H9 (cell line): ENCODE results near the gene PPIL6. TPM values are rescaled to one million over a fixed set of nuclear protein-coding genes. Genes with fewer than 3 reads are reported as not detected.

Experiments used
- DNase-seq: peaks from one replicate; pipeline ENCODE4 v3.0.0-alpha.2; 2017
- H2AFZ ChIP-seq: one replicate; pipeline ENCODE4 v1.6.1; 2013; ENCODE audit warnings: mild to moderate bottlenecking, low read length, control low read depth, moderate library complexity
- H2AK5ac ChIP-seq: 2 replicates; pipeline ENCODE4 v1.6.1; 2013; ENCODE audit warnings: low read length, control low read depth, mixed read lengths; ENCODE audit not compliant: insufficient read length
- H2BK120ac ChIP-seq: one replicate; pipeline ENCODE4 v1.6.1; 2013; ENCODE audit warnings: low read depth, mild to moderate bottlenecking, low read length, control low read depth, inconsistent platforms; ENCODE audit not compliant: poor library complexity, severe bottlenecking
- H2BK12ac ChIP-seq: 2 replicates; pipeline ENCODE4 v1.6.1; 2013; ENCODE audit warnings: low read length, control low read depth, mixed read lengths, low read depth; ENCODE audit not compliant: insufficient read length
- H2BK15ac ChIP-seq: 2 replicates; pipeline ENCODE4 v1.6.1; 2013; ENCODE audit warnings: low read depth, low read length, control low read depth
- H2BK20ac ChIP-seq: one replicate; pipeline ENCODE4 v1.6.1; 2013; ENCODE audit warnings: low read depth, mild to moderate bottlenecking, low read length, control low read depth, inconsistent platforms; ENCODE audit not compliant: poor library complexity, severe bottlenecking
- H2BK5ac ChIP-seq: 2 replicates; pipeline ENCODE4 v1.6.1; 2013; ENCODE audit warnings: low read length, control low read depth, mixed read lengths; ENCODE audit not compliant: insufficient read length
- H3K14ac ChIP-seq: 2 replicates; pipeline ENCODE4 v1.6.1; 2013; ENCODE audit warnings: low read length, control low read depth; ENCODE audit not compliant: insufficient read depth
- H3K18ac ChIP-seq: 2 replicates; pipeline ENCODE4 v1.6.1; 2013; ENCODE audit warnings: low read depth, mild to moderate bottlenecking, mixed read lengths, low read length, control low read depth; ENCODE audit not compliant: insufficient read length
- H3K23ac ChIP-seq: 2 replicates; pipeline ENCODE4 v1.6.1; 2013; ENCODE audit warnings: low read length, control low read depth, mixed read lengths, low read depth; ENCODE audit not compliant: insufficient read length
- H3K23me2 ChIP-seq: 2 replicates; pipeline ENCODE4 v1.6.1; 2013; ENCODE audit warnings: low read depth, mild to moderate bottlenecking, mixed read lengths, low read length, control low read depth; ENCODE audit not compliant: insufficient read length, poor library complexity, severe bottlenecking
- H3K27ac ChIP-seq: 2 replicates; pipeline ENCODE4 v1.5.1; 2013; ENCODE audit warnings: low read length, control low read depth, mixed read lengths, low read depth; ENCODE audit not compliant: insufficient read length
- H3K27me3 ChIP-seq: 2 replicates; pipeline ENCODE4 v1.6.1; 2013; ENCODE audit warnings: low read length, control low read depth, inconsistent platforms; ENCODE audit not compliant: insufficient read depth
- H3K4ac ChIP-seq: 2 replicates; pipeline ENCODE4 v1.6.1; 2013; ENCODE audit warnings: low read depth, mild to moderate bottlenecking, control low read depth, inconsistent platforms, low read length, moderate library complexity
- H3K4me1 ChIP-seq: 2 replicates; pipeline ENCODE4 v1.6.1; 2013; ENCODE audit warnings: low read length, control low read depth, inconsistent platforms; ENCODE audit not compliant: insufficient read depth
- H3K4me2 ChIP-seq: 2 replicates; pipeline ENCODE4 v1.6.1; 2013; ENCODE audit warnings: low read length, control low read depth, mixed read lengths; ENCODE audit not compliant: insufficient read length, insufficient read depth
- H3K56ac ChIP-seq: 2 replicates; pipeline ENCODE4 v1.6.1; 2013; ENCODE audit warnings: low read depth, mild to moderate bottlenecking, mixed read lengths, low read length, control low read depth; ENCODE audit not compliant: insufficient read length
- H3K79me1 ChIP-seq: 2 replicates; pipeline ENCODE4 v1.6.1; 2013; ENCODE audit warnings: low read depth, mild to moderate bottlenecking, moderate library complexity, low read length, control low read depth, inconsistent platforms; ENCODE audit not compliant: insufficient read depth, poor library complexity, severe bottlenecking
- H3K79me2 ChIP-seq: 2 replicates; pipeline ENCODE4 v1.6.1; 2013; ENCODE audit warnings: low read length, control low read depth, inconsistent platforms; ENCODE audit not compliant: insufficient read depth
- H3K9ac ChIP-seq: 2 replicates; pipeline ENCODE4 v1.6.1; 2013; ENCODE audit warnings: low read length, control low read depth, mixed read lengths; ENCODE audit not compliant: insufficient read length; ENCODE audit errors: extremely low read depth
- H3K9me3 ChIP-seq: one replicate; pipeline ENCODE4 v1.6.1; 2013; ENCODE audit warnings: low read depth, low read length, inconsistent platforms; ENCODE audit not compliant: control insufficient read depth
- H3T11ph ChIP-seq: one replicate; pipeline ENCODE4 v1.6.1; 2013; ENCODE audit warnings: mild to moderate bottlenecking, low read length, control low read depth, inconsistent platforms
- H4K20me1 ChIP-seq: one replicate; pipeline ENCODE4 v1.6.1; 2013; ENCODE audit not compliant: control insufficient read depth, insufficient read length, insufficient read depth
- H4K5ac ChIP-seq: 2 replicates; pipeline ENCODE4 v1.6.1; 2013; ENCODE audit warnings: low read depth, mild to moderate bottlenecking, mixed read lengths, low read length, control low read depth; ENCODE audit not compliant: insufficient read length
- H4K8ac ChIP-seq: replicated peaks from 2 replicates; pipeline ENCODE4 v1.6.1; 2013; ENCODE audit warnings: low read length, control low read depth, mixed read lengths, low read depth; ENCODE audit not compliant: insufficient read length
- H4K91ac ChIP-seq: 2 replicates; pipeline ENCODE4 v1.6.1; 2013; ENCODE audit warnings: low read depth, mild to moderate bottlenecking, moderate library complexity, mixed read lengths, low read length, control low read depth; ENCODE audit not compliant: insufficient read length
- H3K27ac Mint-ChIP-seq, 3 experiments: 2 replicates in 2 of 3; 3 replicates in 1 of 3; pipeline ENCODE4 v1.8.0; 2020 to 2021; ENCODE audit warnings: mixed read lengths in 3 of 3, mild to moderate bottlenecking in 1 of 3, moderate library complexity in 1 of 3
- H3K27me3 Mint-ChIP-seq: 2 replicates; pipeline ENCODE4 v1.8.0; 2021; ENCODE audit warnings: low read depth, mild to moderate bottlenecking, moderate library complexity, mixed read lengths
- H3K36me3 Mint-ChIP-seq, 3 experiments: 2 replicates in 2 of 3; 3 replicates in 1 of 3; pipeline ENCODE4 v1.8.0; 2020 to 2021; ENCODE audit warnings: low read depth in 3 of 3, mixed read lengths in 3 of 3; ENCODE audit not compliant: insufficient read depth in 1 of 3
- H3K4me1 Mint-ChIP-seq, 2 experiments: 2 replicates each; pipeline ENCODE4 v1.8.0; 2020; ENCODE audit warnings: mixed read lengths in 2 of 2
- H3K4me3 Mint-ChIP-seq, 2 experiments: 2 replicates in 1 of 2; 3 replicates in 1 of 2; pipeline ENCODE4 v1.8.0; 2020 to 2021; ENCODE audit warnings: mild to moderate bottlenecking in 2 of 2, mixed read lengths in 2 of 2, moderate library complexity in 1 of 2
- H3K9me3 Mint-ChIP-seq, 2 experiments: 2 replicates in 1 of 2; 3 replicates in 1 of 2; pipeline ENCODE4 v1.8.0; 2020; ENCODE audit warnings: mild to moderate bottlenecking in 2 of 2, mixed read lengths in 2 of 2, moderate library complexity in 1 of 2
- WGBS: extraction: QIAGEN DNeasy Blood & Tissue Kit; methylation state at CpG from one replicate; pipeline ENCODE4 v1.1.7; 2013; ENCODE audit warnings: missing lambda C conversion rate, low lambda C conversion rate, mixed read lengths; ENCODE audit not compliant: insufficient read length; ENCODE audit errors: extremely low coverage; 5-methylcytosine and 5-hydroxymethylcytosine counted together
- total RNA-seq: library from RNA; stranded (reverse); gene quantifications from 2 replicates; pipeline ENCODE4 v1.2.1, GENCODE V29; 2021
- TF ChIP-seq, protein P1 (sequence below): fragments of 200-600 bp; sonication (generic); conservative IDR thresholded peaks from 3 replicates; pipeline ENCODE4 v1.8.0; 2021; ENCODE audit warnings: antibody characterized with exemption, mild to moderate bottlenecking

Gene PPIL6
- total RNA-seq, 1 experiment from 2014 or later: 1.0 TPM

DNA sequence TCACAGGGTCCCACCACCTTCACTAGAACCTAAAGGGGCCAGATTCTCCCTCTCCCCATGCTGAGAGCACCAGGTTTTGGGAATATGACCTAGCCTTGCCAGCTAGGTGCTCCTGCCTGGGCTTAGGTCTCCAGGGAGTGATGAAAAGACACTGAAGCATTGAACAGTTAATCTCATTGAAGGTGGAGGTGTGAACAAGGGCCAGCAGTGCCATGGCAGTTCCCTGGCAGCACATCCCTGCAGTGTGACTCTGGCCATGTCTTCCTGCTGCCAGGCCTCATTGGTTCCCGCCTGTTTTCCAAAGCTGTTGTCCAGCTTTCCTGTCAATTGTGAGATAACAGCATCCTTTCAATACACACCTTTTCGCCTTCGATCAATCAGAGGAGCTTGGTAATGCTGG is 10.9 kb downstream of the PPIL6 start:
- Histone ChIP-seq H3K14ac (no peak overlapping the region), H4K5ac (no peak overlapping the region), H3K56ac (no peak overlapping the region), H3K9me3 (no peaks in the 10 kb centered on the region), H3K27ac (no peak overlapping the region), H3K23me2 (no peaks in the 10 kb centered on the region), H3K4ac (no peak overlapping the region), H4K20me1 (no peaks in the 10 kb centered on the region), H2BK12ac (no peak overlapping the region), H3T11ph (no peak overlapping the region), H3K79me1 (no peaks in the 10 kb centered on the region), H3K79me2 (no peaks in the 10 kb centered on the region), H2BK15ac (no peak overlapping the region), H4K91ac (no peak overlapping the region), H3K4me1 (no peaks in the 10 kb centered on the region), H2AK5ac (no peak overlapping the region), H3K9ac (no peak overlapping the region), H2BK5ac (no peak overlapping the region), H3K4me2 (no peak overlapping the region), H3K23ac (no peak overlapping the region), H3K18ac (no peak overlapping the region), H4K8ac (no peak overlapping the region), H2AFZ (no peak overlapping the region), H2BK20ac (no peak overlapping the region), H3K27me3 (no peaks in the 10 kb centered on the region), H2BK120ac (no peak overlapping the region)
- Mint-ChIP-seq H3K36me3 (no peaks in the 10 kb centered on the region), H3K4me3 (no peak overlapping the region), H3K9me3 (no peaks in the 10 kb centered on the region), H3K4me1 (no peaks in the 10 kb centered on the region), H3K27ac (no peak overlapping the region), H3K27me3 (peaks cover 2% of the 10 kb centered on the region)
- no peak for DNase-seq
- no CpG with 5 or more reads among the region's 3 CpGs for WGBS
- TF ChIP-seq, protein P1, sequence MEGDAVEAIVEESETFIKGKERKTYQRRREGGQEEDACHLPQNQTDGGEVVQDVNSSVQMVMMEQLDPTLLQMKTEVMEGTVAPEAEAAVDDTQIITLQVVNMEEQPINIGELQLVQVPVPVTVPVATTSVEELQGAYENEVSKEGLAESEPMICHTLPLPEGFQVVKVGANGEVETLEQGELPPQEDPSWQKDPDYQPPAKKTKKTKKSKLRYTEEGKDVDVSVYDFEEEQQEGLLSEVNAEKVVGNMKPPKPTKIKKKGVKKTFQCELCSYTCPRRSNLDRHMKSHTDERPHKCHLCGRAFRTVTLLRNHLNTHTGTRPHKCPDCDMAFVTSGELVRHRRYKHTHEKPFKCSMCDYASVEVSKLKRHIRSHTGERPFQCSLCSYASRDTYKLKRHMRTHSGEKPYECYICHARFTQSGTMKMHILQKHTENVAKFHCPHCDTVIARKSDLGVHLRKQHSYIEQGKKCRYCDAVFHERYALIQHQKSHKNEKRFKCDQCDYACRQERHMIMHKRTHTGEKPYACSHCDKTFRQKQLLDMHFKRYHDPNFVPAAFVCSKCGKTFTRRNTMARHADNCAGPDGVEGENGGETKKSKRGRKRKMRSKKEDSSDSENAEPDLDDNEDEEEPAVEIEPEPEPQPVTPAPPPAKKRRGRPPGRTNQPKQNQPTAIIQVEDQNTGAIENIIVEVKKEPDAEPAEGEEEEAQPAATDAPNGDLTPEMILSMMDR: no peak
